ENCODE measurements around the gene RAB34.

GRCh38 chr17:28712032-28712704 is 5.5 kb downstream of the RAB34 start:
- TF ChIP-seq CTCF (conservative IDR thresholded peaks at IDR 0.05; ENCODE audit: low read depth, low read length), result no peak
- no peak for TF ChIP-seq EZH2 (IDR thresholded peaks at IDR 0.05; ENCODE audit: borderline replicate concordance, low read depth, low read length, poor library complexity, severe bottlenecking)
